HG02588 (cell line): ENCODE data around the gene SYK.

Source experiments
- ATAC-seq: cut with Tn5 transposase; IDR thresholded peaks from one replicate; pipeline ENCODE4 v1.9.1; 2021; ENCODE audit warnings: mild to moderate bottlenecking, moderate library complexity; ENCODE audit not compliant: unreplicated experiment

Gene SYK

GRCh38 chr9:90933468-90933867 is 131.8 kb downstream of the SYK start:
- no peak for ATAC-seq

- ATAC-seq = no peak
These were observed 137.7 kb downstream of the SYK start for GRCh38 chr9:90939351-90939750.

- no peak for ATAC-seq
These were observed 138.7 kb downstream of the SYK start for GRCh38 chr9:90940280-90940679.

- ATAC-seq = no peak
These were observed 140.0 kb downstream of the SYK start for GRCh38 chr9:90941661-90942060.

GRCh38 chr9:90942555-90942954 is 140.9 kb downstream of the SYK start:
- no peak for ATAC-seq

GRCh38 chr9:90943341-90943740 is 141.7 kb downstream of the SYK start:
- ATAC-seq = no peak

- ATAC-seq = no peak
These were observed 143.7 kb downstream of the SYK start for GRCh38 chr9:90945336-90945735.

GRCh38 chr9:90946982-90947381 is 145.4 kb downstream of the SYK start:
- no peak for ATAC-seq
